ACHN (cell line): Measurements from ENCODE around the gene MAB21L4.

Experiments used
- DNase-seq: peaks from one replicate; pipeline ENCODE4 v3.0.0-alpha.2; 2015
- in situ Hi-C: cut with HindIII; loops from 2 replicates; pipeline ENCODE4 v1.10.0; 2017; ENCODE audit warnings: low sequenced_read_pairs, low pct_ligation_motif_present, low pct_unique_long_range_greater_than_20kb

Gene MAB21L4

DNA sequence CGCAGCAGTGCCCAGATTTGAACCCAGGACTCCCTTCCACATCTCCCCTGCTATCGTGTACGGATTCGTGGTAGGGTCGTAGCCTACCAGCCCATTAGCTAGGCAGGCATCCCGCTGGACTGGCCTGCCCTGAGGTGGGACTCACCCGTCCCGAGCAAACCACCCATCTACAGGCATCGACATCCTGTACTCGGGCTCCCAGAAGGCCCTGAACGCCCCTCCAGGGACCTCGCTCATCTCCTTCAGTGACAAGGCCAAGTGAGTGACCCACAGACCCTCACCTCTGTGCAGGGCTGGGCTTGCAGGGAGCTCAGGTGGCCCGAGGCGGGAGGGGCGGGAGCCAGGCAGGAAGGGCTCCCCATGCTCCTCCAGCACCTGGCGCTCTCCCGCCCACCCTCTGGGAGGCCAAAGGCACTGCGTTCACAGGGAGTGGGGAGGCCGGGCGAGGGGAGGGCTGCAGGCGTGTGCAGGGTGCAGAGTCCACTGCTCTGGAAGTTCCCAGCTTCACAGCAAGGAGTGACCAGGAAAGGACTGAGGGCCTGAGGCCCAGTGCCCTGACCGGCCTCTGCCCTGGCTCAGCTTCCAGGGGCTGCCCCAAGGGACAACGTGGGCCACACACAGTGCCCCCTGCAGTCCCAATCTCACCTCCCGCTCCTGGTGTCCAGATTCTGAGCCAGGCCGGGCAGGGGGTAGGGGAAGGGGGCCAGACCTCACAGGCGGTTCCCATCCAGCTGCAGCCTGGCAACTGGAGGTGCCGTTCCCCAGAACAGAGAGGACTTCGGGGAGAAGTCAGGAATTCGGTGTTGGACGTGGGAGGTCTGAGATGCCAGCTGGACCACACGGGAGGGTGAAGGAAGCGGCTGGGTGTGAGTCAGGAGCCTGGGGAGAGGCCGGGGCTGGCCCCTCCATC, 21.9 kb downstream of the MAB21L4 start:
- in situ Hi-C loops = no loop called here
- DNase-seq = no peak

DNA sequence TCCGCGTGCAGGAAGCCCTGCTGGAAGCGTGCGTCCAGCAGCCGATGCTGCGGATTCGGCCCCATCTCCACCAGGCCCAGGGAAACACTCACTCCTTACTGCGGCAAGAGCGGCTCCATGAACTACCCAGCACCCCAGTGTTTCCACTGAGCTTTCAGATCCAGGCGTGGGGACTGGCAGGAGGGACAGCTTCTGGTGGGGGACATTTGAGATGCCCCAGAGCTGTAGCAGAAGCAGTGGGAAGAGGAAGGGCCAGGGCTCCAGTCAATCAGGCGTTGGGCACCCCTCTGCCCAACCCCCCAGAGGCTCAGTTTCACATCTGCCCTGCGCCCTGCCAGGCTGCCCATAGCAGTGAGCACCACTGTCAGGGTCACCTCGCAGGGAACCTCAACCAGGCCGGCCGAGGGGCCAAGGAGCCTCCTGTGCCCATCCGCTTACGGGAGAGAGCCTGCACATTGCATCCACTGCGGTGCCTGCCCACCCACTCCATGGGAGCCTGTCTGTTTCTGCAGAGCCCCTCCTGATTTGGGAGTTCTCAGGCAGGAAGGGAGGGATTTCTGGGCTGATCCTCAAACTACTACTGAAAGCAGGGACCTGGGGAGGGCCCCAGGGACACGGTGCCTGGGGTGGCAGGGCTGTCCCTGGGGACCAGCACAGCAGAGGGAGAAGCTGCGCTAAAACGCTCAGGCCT, 22.7 kb downstream of the MAB21L4 start:
- in situ Hi-C loops = no loop called here
- no peak for DNase-seq

DNA sequence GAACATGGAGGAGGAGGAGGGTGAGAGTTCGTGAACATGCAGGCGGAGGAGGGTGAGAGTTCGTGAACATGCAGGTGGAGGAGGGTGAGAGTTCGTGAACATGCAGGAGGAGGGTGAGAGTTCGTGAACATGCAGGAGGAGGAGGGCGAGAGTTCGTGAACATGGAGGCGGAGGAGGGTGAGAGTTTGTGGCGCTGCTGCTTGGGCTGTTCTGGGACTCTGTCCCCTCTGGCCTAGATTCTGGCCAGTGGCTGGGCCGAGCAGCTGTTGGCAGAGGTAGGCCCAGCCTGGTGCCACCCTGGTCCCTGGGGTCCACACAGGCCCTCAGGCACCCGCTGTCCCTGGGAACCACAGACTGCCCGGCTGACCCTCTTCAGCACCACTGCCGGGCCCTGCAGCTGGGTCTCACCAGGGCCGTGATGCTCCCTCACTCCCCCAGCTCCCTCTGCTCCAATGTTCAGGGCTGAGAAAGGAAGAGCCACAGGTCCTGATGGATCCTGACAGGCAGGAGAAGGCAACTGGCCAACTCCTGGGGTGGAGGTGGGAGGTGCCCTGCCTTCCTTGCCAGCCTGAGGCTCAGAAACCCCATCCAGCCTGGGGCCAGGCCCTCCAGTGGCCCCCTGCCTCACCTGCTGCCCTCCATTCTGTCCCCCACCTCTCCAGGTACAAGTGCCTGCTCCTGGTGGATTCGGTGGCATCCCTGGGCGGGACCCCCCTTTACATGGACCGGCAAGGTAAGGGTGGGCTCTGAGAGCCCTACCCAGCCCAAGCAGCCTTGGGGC, 23.4 kb downstream of the MAB21L4 start:
- in situ Hi-C loops = no loop called here
- no peak for DNase-seq

DNA sequence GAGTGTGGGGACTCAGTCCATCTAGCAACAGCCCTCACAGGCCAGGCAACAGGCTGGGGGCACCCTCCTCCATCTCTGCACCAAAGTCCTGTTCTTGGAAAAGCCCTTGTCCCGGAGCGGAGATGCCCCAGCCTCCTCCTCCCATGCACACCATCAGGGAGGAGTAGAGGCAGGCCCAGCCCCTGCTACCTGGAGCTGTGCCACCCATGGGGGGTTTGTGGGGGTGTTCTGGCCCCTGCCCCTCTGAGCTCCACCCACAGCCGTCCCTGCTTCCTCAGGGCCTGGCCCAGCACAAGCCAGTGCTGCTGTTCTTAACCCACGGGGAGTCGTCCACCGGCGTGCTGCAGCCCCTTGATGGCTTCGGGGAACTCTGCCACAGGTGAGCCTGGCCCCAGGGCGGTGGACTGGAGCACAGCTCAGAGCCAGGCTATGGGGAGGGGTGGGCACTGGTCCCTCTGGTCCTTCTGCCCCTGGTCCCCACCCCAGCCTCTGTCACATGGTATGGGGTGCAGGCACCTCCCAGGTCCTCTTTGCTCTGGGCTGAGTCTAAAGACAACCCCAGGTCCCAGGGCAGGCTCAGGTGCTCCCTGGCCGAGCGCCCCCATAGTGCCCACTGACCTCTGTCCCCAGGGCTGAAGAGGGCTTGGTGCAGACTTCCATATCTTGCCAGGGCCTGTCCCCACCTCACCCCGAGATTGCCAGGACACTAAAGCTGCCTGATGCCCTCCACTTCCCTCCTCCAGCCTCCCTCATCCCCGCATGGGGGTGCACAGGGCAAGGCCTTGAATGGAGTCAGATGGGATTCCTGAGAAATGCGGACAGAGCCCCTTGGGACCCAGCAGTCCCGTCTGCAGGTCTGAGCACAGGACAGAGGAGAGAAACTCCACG, 24.6 kb downstream of the MAB21L4 start:
- DNase-seq = no peak
- in situ Hi-C loops = no loop called here

DNA sequence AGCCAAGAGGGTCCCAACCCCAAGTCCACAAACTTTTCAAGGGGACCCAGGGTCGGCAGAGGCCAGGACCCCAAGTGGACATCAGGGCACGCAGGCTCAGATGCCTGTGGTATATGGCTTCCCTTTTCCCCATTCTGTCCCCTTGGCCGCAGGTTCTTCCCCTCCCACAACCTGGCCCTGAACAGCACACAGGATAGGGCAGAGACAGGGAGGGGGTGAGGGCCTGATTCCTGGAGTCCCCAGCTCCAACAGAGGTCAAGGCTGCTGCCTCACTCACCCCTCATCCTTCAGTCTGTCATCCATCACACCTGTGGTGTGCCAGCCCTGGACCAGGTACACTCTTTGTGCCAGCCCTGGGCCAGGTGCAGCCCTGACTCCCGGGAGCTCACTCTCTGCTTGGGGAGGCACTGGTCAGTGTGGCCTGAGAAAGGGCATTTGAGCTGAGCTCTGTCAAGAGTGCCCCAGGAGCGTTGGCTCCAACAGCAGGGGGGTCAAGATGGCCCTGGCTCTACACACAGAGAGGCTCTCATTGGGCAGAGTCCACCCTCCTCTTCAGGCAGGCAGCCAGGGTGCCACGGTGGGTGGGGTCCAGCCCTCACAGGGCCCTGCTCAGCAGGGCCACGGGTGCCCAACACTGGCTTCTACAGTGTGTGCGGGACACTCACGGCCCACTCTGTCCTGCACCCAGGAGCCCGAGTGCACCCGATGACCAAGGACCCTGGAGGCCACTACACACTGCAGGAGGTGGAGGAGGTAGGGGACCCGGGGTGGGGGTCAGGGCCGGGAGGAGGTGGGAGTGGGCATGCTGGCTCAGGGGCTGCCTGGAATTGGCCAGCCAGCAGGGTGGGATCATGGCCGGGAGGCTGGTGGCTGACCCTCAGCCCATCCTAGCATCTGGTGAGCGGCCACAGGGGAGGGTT, 25.7 kb downstream of the MAB21L4 start:
- DNase-seq = no peak
- in situ Hi-C loops = no loop called here

DNA sequence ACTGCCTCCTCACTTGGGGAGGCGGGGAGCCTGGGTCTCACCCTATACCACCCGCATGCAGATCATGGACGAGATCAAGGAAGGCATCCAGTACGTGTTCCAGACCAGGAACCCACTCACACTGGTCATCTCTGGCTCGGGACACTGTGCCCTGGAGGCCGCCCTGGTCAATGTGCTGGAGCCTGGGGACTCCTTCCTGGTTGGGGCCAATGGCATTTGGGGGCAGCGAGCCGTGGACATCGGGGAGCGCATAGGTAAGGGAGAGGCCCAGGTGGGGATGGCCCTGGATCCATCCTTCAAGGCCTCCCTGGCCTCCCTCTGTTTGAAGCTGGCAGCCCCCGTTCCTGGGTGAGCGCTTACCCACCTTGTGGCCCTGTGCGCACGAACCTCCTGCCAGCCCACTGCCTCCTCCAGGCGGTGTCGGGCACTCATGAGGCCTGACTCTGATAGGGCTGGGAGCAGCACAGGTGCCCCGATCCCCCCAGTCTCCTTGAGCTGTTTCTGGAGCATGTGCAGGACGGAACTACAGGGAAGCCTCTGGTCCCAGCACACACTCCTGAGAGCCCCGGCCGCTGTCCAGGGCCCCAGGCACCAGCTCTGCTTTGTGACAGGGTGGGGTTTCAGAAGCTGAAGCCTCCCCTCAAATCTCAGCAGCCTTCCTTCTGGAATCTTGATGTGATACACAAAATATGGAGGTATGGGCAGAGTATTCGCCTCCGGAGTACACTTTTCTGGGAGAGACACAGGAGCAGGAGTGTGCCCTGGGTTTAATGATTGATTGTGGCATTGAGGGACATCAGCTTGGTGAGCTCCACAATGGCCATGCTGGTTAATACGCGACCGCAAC, 26.6 kb downstream of the MAB21L4 start:
- in situ Hi-C loops = no loop called here
- no peak for DNase-seq

DNA sequence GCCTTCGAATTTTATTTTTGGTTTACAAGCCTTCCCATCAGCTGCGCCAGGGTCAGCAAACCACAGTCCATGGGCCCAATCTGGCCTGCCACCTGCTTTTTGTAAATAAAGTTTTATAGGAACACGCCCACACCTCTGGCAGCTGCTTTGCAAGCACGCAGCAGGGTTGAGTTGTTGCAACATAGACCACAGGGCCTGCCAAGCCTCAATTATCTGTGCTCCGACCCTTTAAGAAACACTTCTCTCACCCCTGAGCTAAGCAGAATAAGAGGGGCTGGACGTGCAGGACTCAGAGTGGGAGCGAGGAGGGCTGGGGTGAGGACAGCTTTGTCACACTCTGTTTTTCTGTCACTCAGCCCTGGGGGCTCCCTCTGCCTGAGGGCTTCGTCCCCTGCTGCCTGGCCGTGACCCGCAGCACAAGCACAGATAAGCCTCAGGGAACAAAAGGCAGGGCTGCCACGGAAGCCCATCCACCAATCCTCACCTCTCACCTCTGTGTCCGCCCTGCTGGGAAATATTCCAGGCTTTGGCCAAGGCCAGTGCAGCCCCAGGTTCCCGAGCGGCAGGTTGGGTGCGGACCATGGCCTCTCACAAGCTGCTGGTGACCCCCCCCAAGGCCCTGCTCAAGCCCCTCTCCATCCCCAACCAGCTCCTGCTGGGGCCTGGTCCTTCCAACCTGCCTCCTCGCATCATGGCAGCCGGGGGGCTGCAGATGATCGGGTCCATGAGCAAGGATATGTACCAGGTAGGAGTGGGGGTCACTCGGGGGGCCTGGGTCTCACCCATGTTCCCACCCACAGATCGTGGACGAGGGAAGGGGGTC, 27.5 kb downstream of the MAB21L4 start, which contains the start of gene AGXT:
TSS of gene AGXT (plus strand) at position 539 of the 823 bp plus-strand sequence. CDS start at position 581, 42 bp downstream.
- in situ Hi-C loops = no loop called here
- no peak for DNase-seq

DNA sequence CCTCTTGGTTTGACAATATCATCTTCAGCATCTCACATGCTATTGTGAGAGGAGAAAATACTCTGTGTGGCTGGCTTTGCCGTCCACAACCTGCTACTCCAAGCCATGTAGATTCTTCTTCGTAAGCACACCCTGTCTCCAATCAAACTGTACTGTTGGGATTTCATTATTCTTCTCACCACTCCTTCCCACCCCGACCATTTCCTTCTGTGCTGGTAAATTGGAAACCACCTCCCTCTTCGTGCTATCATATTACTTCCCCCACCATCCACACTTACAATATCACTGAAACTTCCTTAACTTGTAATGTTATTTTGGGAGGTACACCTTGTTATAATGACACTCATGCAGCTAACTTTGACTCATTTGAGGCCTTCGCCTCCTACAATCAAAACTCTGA, 30.6 kb downstream of the MAB21L4 start:
- no peak for DNase-seq

DNA sequence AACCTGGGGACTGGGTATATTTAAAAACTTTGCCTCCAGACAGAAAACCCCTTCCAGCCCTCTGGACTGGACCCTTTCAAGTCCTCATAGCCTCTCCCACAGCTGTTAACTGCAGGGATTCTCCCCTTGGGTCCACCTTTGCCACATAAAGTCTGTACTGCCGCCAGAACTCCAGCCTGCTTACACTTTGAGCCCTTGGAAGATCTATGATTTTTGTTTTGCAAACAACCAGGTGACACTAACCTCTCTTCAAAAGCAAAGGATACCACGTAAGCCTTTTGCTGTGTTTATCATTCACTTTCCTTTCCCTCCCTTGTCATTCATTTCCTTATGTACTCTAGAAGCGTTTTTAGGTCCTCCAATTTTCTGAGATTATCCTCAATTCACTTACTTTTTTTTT, 31.5 kb downstream of the MAB21L4 start:
- DNase-seq = no peak
- in situ Hi-C loops = no loop called here

More for the DNA sequence above, 30.6 kb downstream of the MAB21L4 start:
- in situ Hi-C loops = no loop called here

DNA sequence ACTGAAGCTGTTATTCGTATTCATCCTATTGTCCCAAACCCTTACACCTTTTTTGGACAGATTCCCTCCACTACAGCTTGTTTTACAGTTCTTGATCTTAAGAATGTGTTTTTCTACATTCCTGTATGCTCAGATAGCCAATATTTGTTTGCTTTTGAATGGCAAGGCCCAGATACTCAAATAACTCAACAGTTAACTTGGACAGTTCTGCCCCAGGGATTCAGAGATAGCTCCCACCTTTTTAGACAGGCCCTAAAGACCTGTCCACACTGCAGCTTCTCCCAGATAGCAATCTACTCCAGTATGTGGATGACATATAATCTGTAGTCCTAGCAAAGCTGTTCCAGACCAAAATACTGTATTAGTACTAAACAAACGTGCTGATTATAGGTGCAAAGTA, 34.4 kb downstream of the MAB21L4 start:
- in situ Hi-C loops = no loop called here
- DNase-seq = no peak

DNA sequence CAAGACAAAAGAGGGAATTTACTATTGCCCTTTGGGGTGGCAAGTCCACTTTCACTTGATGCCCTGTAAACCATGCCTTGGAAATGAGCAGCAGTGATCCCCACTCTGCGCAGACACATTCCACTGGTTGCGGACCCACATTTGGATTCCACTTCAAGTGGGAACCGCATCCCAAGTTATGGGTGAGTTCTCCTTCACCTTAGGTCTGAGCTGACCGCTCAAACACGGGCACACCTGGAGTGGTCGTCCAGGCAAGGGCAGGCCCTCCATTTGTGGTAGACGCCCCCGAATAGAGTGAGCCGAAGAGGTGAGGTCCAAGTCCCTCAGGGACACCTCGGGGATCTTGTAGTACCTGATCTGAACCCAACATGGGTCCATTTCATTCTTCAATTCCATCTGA, 37.1 kb downstream of the MAB21L4 start:
- in situ Hi-C loops = no loop called here
- DNase-seq = no peak

DNA sequence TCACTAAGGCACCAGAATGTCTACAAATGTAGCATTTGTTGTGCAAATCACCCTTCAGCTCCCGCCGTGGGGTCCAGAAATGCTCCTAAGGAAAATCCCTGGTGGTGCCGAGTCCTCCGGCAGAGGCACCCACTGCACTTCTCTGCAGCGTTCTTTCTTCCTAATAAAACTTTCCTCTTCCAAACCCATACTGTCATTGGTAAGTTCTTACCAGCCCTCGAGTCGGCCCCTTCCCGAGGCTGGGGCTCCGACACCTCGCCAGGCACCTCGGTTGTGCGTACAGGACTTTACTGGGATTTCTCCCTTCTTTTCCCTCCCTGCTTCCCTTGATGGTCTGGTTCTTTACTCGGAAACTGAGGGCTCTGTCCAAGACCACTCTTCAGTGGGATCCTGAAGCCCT, 37.6 kb downstream of the MAB21L4 start:
- DNase-seq = no peak
- in situ Hi-C loops = no loop called here

DNA sequence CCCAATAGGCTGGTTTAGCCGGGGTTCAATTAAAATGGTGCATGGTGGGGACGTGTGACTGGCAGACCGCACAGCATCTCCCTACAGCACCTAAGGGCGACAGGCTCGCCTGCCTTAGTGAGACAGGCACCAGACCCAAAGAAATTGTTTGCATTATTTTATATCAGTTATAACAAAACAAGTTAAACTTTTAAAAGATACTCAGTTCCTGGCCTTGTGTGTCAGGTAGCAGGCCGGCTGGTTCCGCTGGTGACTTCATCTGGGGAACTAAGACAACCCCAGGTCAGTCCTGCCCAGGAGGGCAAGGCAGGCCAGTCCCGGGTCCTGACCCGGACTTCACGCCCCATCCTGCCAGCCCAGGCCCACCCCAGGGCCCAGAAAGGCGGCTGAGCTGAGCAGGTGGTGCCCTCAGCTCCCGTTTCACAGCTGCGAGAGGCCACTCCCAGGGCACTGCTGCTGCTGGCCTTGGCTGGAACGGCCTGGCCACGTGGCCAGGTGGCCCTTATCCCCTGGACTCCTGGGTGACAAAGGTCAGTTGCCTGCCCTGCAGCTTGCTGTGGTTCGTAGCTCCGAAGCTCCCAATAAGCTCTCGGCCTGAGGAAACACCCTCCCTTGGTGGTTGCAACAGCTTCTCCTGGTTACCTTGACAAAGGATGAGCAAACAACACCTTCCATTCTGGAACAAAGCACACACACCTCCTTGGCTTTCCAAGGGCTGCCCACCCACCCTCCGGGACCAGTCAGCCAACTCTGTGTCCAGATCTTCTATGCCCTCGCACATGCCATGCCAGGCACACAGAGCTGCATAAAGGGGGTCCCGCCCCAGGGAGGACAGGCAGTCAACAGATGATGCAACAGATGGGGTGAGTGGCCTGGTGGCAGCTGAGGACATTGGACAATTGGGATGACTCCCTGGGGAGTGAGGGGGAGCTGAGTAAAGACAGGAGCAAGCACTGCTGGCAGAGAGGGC, 38.6 kb downstream of the MAB21L4 start:
- in situ Hi-C loops = no loop called here

DNA sequence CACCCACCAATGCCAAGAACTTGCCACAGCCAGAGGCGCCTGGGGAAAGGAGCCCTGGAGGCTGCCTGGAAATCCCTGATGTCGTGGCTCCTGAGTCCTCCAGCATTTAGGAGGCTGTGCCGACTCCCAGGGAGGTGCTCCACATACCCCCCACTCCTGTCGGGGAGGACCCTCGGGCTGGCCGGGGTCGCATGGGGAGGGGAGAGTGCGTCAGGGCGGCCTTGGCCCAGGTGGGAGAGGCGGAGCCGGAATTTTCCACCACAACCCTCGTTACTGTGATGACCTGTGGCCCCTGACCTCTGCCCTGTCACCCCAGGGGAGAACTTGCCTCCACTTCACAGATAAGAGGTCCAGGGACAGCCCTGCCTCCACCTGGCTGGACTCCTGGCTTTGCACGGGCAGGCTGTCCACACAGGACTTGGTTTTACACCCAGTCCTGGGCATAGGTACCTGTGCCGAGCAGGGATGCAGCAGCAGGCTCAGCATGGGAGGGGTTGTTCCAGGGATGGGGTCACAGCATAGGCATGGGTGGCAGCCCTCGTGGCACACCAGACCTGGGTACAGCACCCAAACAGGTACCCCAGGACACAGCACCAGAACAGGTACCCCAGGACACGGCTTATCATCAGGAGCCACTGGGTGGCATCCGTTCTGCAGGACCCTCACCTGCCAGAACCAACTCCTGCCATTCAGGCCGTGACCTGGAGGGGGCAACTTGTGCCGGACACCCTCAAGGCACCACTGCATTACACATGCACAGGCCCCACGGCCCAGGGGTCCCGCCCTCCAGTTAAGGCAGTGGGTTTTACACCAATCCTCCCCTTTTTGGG, 39.6 kb downstream of the MAB21L4 start:
- no peak for DNase-seq
- in situ Hi-C loops = no loop called here

More for the DNA sequence above, 38.6 kb downstream of the MAB21L4 start:
- no peak for DNase-seq
